ENCODE data around the gene OSBPL1A. TPM values are rescaled to one million over a fixed set of nuclear protein-coding genes. Genes with fewer than 3 reads are reported as not detected.
A peak's percentile ranks its signal among the peaks of the same experiment; 100 is the strongest.

The OSBPL1A gene
- total and polyA plus RNA-seq, 3 donors from 2014 or later, result 32.0 to 45.0 (median 43.8) TPM

- peak overlapping the region; percentile 84 for H3K4me3 ChIP-seq
- H3K27ac ChIP-seq, result peak overlapping the region; percentile 78 to 89
- no peak for TF ChIP-seq CTCF (IDR thresholded peaks at IDR 0.05)
- no peak for TF ChIP-seq POLR2A (IDR thresholded peaks at IDR 0.05)
- no peaks in the 10 kb centered on the region for H3K27me3 ChIP-seq
- WGBS, 2 donors, result 20 to 31% methylated on average over 3 of the region's 3 CpGs
- DNase-seq, result peak; percentile 23
- H3K4me1 ChIP-seq, result peaks cover 10% of the 10 kb centered on the region
- no peaks in the 10 kb centered on the region for H3K36me3 ChIP-seq (ENCODE audit: low read depth, missing control alignments)
- intact Hi-C loops (cut with DNase I; ENCODE audit: low total_unique reads), result no loop called here
- no peaks in the 10 kb centered on the region for H3K9me3 ChIP-seq
These were observed 29.9 kb upstream of the OSBPL1A start for GRCh38 chr18:24427484-24427883.

GRCh38 chr18:24426398-24427294 is 29.0 kb upstream of the OSBPL1A start, which contains the start of gene IMPACT:
IMPACT (plus strand) TSS chr18:24426670; CDS start chr18:24426757, 87 bp downstream.
- peak; percentile 89 for DNase-seq
- Histone ChIP-seq H3K36me3 (ENCODE audit: low read depth, missing control alignments) (no peaks in the 10 kb centered on the region), H3K27ac (peak within 1 kb of the TSS; percentile 78 to 89), H3K4me3 (peak within 1 kb of the TSS; percentile 84), H3K27me3 (no peaks in the 10 kb centered on the region), H3K9me3 (no peaks in the 10 kb centered on the region), H3K4me1 (peaks cover 18% of the 10 kb centered on the region)
- WGBS, 2 donors, result 2 to 6% methylated on average over 19 to 52 of the region's 82 CpGs
- TF ChIP-seq POLR2A (IDR thresholded peaks at IDR 0.05) (no peak), CTCF (IDR thresholded peaks at IDR 0.05) (no peak)
- intact Hi-C loops (cut with DNase I; ENCODE audit: low total_unique reads), result no loop called here

- Histone ChIP-seq H3K36me3 (ENCODE audit: low read depth, missing control alignments) (no peaks in the 10 kb centered on the region), H3K27ac (peak overlapping the region; percentile 78 to 89), H3K4me1 (peaks cover 20% of the 10 kb centered on the region), H3K9me3 (no peaks in the 10 kb centered on the region), H3K27me3 (no peaks in the 10 kb centered on the region), H3K4me3 (peak overlapping the region; percentile 84)
- TF ChIP-seq CTCF (IDR thresholded peaks at IDR 0.05), result no peak
- no peak for TF ChIP-seq POLR2A (IDR thresholded peaks at IDR 0.05)
- WGBS, 2 donors, result 27 to 28% methylated on average over 11 of the region's 11 CpGs
- intact Hi-C loops (cut with DNase I; ENCODE audit: low total_unique reads), result no loop called here
- DNase-seq, result no peak
These were observed 28.4 kb upstream of the OSBPL1A start for GRCh38 chr18:24426073-24426397.

- Histone ChIP-seq H3K27ac (peak overlapping the region; percentile 28 to 66), H3K4me3 (no peak overlapping the region), H3K9me3 (no peaks in the 10 kb centered on the region), H3K27me3 (no peaks in the 10 kb centered on the region), H3K4me1 (peaks cover 12% of the 10 kb centered on the region), H3K36me3 (ENCODE audit: low read depth, missing control alignments) (no peaks in the 10 kb centered on the region)
- WGBS, 2 donors, result 26 to 33% methylated on average over 1 of the region's 1 CpG
- intact Hi-C loops (cut with DNase I; ENCODE audit: low total_unique reads), result no loop called here
- no peak for DNase-seq
- TF ChIP-seq CTCF (IDR thresholded peaks at IDR 0.05), result no peak
These were observed 24.2 kb upstream of the OSBPL1A start for GRCh38 chr18:24421831-24422230.
